ENCODE results near the gene LPP. TPM values are rescaled to one million over a fixed set of nuclear protein-coding genes. Genes with fewer than 3 reads are reported as not detected.

The LPP gene
- total and polyA plus RNA-seq, 10 of the 15 experiments (the other 5 are each of a cell fraction or from before 2014, with no cell fraction given) = under 0.01 to 0.62 (median 0.03) TPM

- Histone ChIP-seq H3K27ac (ENCODE audit: control insufficient read depth, insufficient read depth) (no peak overlapping the region), H2AFZ (ENCODE audit: control insufficient read depth, low read depth, low read length) (no peak overlapping the region), H3K4me2 (ENCODE audit: control insufficient read depth, insufficient read depth) (no peak overlapping the region), H3K9ac (ENCODE audit: control insufficient read depth, insufficient read depth, low read length) (no peak overlapping the region), H3K27me3 (replicated peaks in 1 of 2; ENCODE audit: control insufficient read depth in 2 of 2, insufficient read depth in 2 of 2, low read length in 1 of 2) (peaks cover 2 to 5% of the 10 kb centered on the region in 2 experiments; a peak in 1 of 4 replicates), H3K4me1 (ENCODE audit: control insufficient read depth, insufficient read depth, low read length) (no peaks in the 10 kb centered on the region), H4K20me1 (ENCODE audit: control insufficient read depth, insufficient read depth) (no peaks in the 10 kb centered on the region; the same call in 1 of the 2 replicates), H3K9me3 (replicated peaks; ENCODE audit: control insufficient read depth, insufficient read depth, low read length) (no peaks in the 10 kb centered on the region; the same call in 2 of the 3 replicates), H3K79me2 (ENCODE audit: control insufficient read depth, insufficient read depth, low read length) (no peaks in the 10 kb centered on the region), H3K4me3 (no peak overlapping the region), H3K36me3 (ENCODE audit: control insufficient read depth in 2 of 2, insufficient read depth in 2 of 2, low read length in 1 of 2) (no peaks in the 10 kb centered on the region)
- no peak for TF ChIP-seq PBX3 (IDR thresholded peaks at IDR 0.05; ENCODE audit: insufficient replicate concordance, low read depth, low read length)
- ChIA-PET POLR2A (no interaction called here), RAD21 (ENCODE audit: unreplicated experiment) (no interaction called here), SMC1A (ENCODE audit: uncharacterized antibody, unreplicated experiment) (no interaction called here), CTCF (no interaction called here)
- BruUV-seq (replicated peaks) = no TSS peak
- intact Hi-C loops (cut with micrococcal nuclease; ENCODE audit: unreplicated experiment) = no loop called here
- no peak for DNase-seq (ENCODE audit: low read depth, low spot score)
- in situ Hi-C loops (cut with MboI) = no loop called here
- no peak for FAIRE-seq
- ATAC-seq = no peak
These were observed 184.1 kb downstream of the LPP start for GRCh38 chr3:188338086-188338485.

GRCh38 chr3:188339410-188340295 lies 185.7 kb downstream of the LPP start:
- ATAC-seq = no peak; the same call in 1 of the 3 replicates
- POLR2A ChIA-PET = no interaction called here
- Histone ChIP-seq H3K4me1 (ENCODE audit: control insufficient read depth, insufficient read depth, low read length) (no peaks in the 10 kb centered on the region), H4K20me1 (ENCODE audit: control insufficient read depth, insufficient read depth) (no peaks in the 10 kb centered on the region; the same call in 1 of the 2 replicates), H2AFZ (ENCODE audit: control insufficient read depth, low read depth, low read length) (no peak overlapping the region), H3K4me3 (no peak overlapping the region), H3K27ac (ENCODE audit: control insufficient read depth, insufficient read depth) (no peak overlapping the region), H3K79me2 (ENCODE audit: control insufficient read depth, insufficient read depth, low read length) (no peaks in the 10 kb centered on the region), H3K4me2 (ENCODE audit: control insufficient read depth, insufficient read depth) (no peak overlapping the region), H3K27me3 (replicated peaks in 1 of 2; ENCODE audit: control insufficient read depth in 2 of 2, insufficient read depth in 2 of 2, low read length in 1 of 2) (peaks cover 2 to 5% of the 10 kb centered on the region in 2 experiments; a peak in 1 of 4 replicates), H3K9ac (ENCODE audit: control insufficient read depth, insufficient read depth, low read length) (no peak overlapping the region), H3K36me3 (ENCODE audit: control insufficient read depth in 2 of 2, insufficient read depth in 2 of 2, low read length in 1 of 2) (no peaks in the 10 kb centered on the region), H3K9me3 (replicated peaks; ENCODE audit: control insufficient read depth, insufficient read depth, low read length) (no peaks in the 10 kb centered on the region; the same call in 2 of the 3 replicates)
- RAD21 ChIA-PET (ENCODE audit: unreplicated experiment) = no interaction called here
- in situ Hi-C loops (cut with MboI) (no loop called here), intact Hi-C loops (cut with micrococcal nuclease; ENCODE audit: unreplicated experiment) (loop anchor here (10.0 kb wide), 1 partner anchor 595 kb away; the partner anchor contains the start of gene BCL6)
- FAIRE-seq = no peak
- CTCF ChIA-PET = interaction anchor here (0.6 kb wide), 1 partner anchor 31 kb away, joined by 3 read pairs; no protein-coding TSS in a partner anchor
- WGBS (ENCODE audit: insufficient coverage, insufficient replicate concordance, low lambda C conversion rate, missing lambda C conversion rate) = under 1% methylated on average over 11 of the region's 11 CpGs
- SMC1A ChIA-PET (ENCODE audit: uncharacterized antibody, unreplicated experiment) = interaction anchor here (0.5 kb wide), 1 partner anchor 305 kb away, joined by 4 read pairs; no protein-coding TSS in a partner anchor
- BruUV-seq (replicated peaks) = no TSS peak
- DNase-seq (ENCODE audit: low read depth, low spot score) = no peak
- TF ChIP-seq CBX5 (IDR thresholded peaks at IDR 0.05; ENCODE audit: low read depth) = no peak
- no peak for TF ChIP-seq PAX5 (IDR thresholded peaks at IDR 0.05; ENCODE audit: borderline replicate concordance, low read depth, low read length)
- no peak for TF ChIP-seq TCF7 (IDR thresholded peaks at IDR 0.05; ENCODE audit: borderline replicate concordance)
- TF ChIP-seq EZH2 (IDR thresholded peaks at IDR 0.05; ENCODE audit: borderline replicate concordance, control insufficient read depth, low read depth, low read length) = no peak
- 0 out of 2 replicates have a peak, but pooled peaks have one; percentile 14 for TF ChIP-seq RUNX3 (IDR thresholded peaks at IDR 0.05; ENCODE audit: low read length)
- TF ChIP-seq POLR2AphosphoS5 (IDR thresholded peaks at IDR 0.05; ENCODE audit: low read length) = no peak
- no peak for TF ChIP-seq ZNF384 (IDR thresholded peaks at IDR 0.05; ENCODE audit: borderline replicate concordance, low read depth, low read length)

Measured in GM12878 (cell line).